H1 (cell line): Measurements from ENCODE around the gene PDZRN3.

Experiments
- ATF3 ChIP-seq: IDR thresholded peaks from 2 replicates; pipeline ENCODE4 v1.6.1; 2011; ENCODE audit warnings: low read depth, mild to moderate bottlenecking, low read length; ENCODE audit not compliant: insufficient read depth
- EZH2 ChIP-seq: fragments of 200-600 bp; sonication (generic); IDR thresholded peaks from 2 replicates; pipeline ENCODE4 v1.7.1; 2012; ENCODE audit warnings: low read depth, mild to moderate bottlenecking, moderate library complexity, low read length, inconsistent platforms; ENCODE audit not compliant: severe bottlenecking
- JUND ChIP-seq: IDR thresholded peaks from 2 replicates; pipeline ENCODE4 v1.6.1; 2011; ENCODE audit warnings: mild to moderate bottlenecking, improper control_type of control experiment, low read length
- KDM1A ChIP-seq: fragments of 200-600, 300-600 bp; sonication (generic); IDR thresholded peaks from 2 replicates; pipeline ENCODE4 v1.7.1; 2016; ENCODE audit warnings: mild to moderate bottlenecking, low read length, borderline replicate concordance
- KDM5A ChIP-seq: fragments of 200-600 bp; IDR thresholded peaks from 2 replicates; pipeline ENCODE4 v1.7.1; 2012; ENCODE audit warnings: mild to moderate bottlenecking, low read length, inconsistent platforms, mixed read lengths
- MAFK ChIP-seq: IDR thresholded peaks from 2 replicates; pipeline ENCODE4 v1.6.1; 2012; ENCODE audit warnings: low read depth, mild to moderate bottlenecking, improper control_type of control experiment, low read length
- POLR2A ChIP-seq, 2 experiments: IDR thresholded peaks; 1 replicate in 1 of 2; 2 replicates in 1 of 2; pipeline ENCODE4 v1.6.1; 2011; ENCODE audit warnings: low read depth in 2 of 2, low read length in 2 of 2, mild to moderate bottlenecking in 2 of 2; ENCODE audit errors: control extremely low read depth in 1 of 2
- POLR2AphosphoS5 ChIP-seq: IDR thresholded peaks from 2 replicates; pipeline ENCODE4 v1.6.1; 2011; ENCODE audit warnings: low read depth, low read length
- RFX5 ChIP-seq: IDR thresholded peaks from 2 replicates; pipeline ENCODE4 v1.6.1; 2011; ENCODE audit warnings: low read depth, low read length, improper control_type of control experiment, borderline replicate concordance
- SIN3A ChIP-seq, 2 experiments: IDR thresholded peaks in 1 of 2; conservative IDR thresholded peaks in 1 of 2; 2 replicates each; pipeline ENCODE4 v1.6.1; 2011 to 2012; ENCODE audit warnings: low read length in 2 of 2, improper control_type of control experiment in 1 of 2, low read depth in 1 of 2, mild to moderate bottlenecking in 1 of 2
- SP4 ChIP-seq: IDR thresholded peaks from 2 replicates; pipeline ENCODE4 v1.6.1; 2012; ENCODE audit warnings: low read length, inconsistent platforms
- TF ChIP-seq, protein P1 (sequence below), 3 experiments: IDR thresholded peaks; 1 replicate in 2 of 3; 2 replicates in 1 of 3; pipeline versions ENCODE4 v1.5.1 to v1.6.1; 2011; ENCODE audit warnings: low read length in 3 of 3, mild to moderate bottlenecking in 3 of 3, inconsistent platforms in 2 of 3, low read depth in 1 of 3, moderate library complexity in 1 of 3; ENCODE audit not compliant: insufficient read depth in 1 of 3; ENCODE audit errors: control extremely low read depth in 1 of 3
- TF ChIP-seq, protein P2 (sequence below): IDR thresholded peaks from 2 replicates; pipeline ENCODE4 v1.6.1; 2011; ENCODE audit warnings: low read length, improper control_type of control experiment

GRCh38 chr3:73469331-73469730 is 155.4 kb downstream of the PDZRN3 start:
- TF ChIP-seq RFX5 (no peak), POLR2AphosphoS5 (no peak), SP4 (no peak), EZH2 (no peak), KDM1A (no peak), KDM5A (no peak), ATF3 (no peak), JUND (no peak), POLR2A (IDR thresholded peaks at IDR 0.05; ENCODE audit: control extremely low read depth in 1 of 2, low read depth in 2 of 2, low read length in 2 of 2) (no peak), MAFK (no peak), SIN3A (conservative IDR thresholded peaks at IDR 0.05 in 1 of 2, IDR thresholded peaks at IDR 0.05 in 1 of 2; ENCODE audit: low read depth in 1 of 2, low read length in 2 of 2) (no peak)
- TF ChIP-seq, protein P1, sequence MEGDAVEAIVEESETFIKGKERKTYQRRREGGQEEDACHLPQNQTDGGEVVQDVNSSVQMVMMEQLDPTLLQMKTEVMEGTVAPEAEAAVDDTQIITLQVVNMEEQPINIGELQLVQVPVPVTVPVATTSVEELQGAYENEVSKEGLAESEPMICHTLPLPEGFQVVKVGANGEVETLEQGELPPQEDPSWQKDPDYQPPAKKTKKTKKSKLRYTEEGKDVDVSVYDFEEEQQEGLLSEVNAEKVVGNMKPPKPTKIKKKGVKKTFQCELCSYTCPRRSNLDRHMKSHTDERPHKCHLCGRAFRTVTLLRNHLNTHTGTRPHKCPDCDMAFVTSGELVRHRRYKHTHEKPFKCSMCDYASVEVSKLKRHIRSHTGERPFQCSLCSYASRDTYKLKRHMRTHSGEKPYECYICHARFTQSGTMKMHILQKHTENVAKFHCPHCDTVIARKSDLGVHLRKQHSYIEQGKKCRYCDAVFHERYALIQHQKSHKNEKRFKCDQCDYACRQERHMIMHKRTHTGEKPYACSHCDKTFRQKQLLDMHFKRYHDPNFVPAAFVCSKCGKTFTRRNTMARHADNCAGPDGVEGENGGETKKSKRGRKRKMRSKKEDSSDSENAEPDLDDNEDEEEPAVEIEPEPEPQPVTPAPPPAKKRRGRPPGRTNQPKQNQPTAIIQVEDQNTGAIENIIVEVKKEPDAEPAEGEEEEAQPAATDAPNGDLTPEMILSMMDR (IDR thresholded peaks at IDR 0.05; ENCODE audit: control extremely low read depth in 1 of 3, insufficient read depth in 1 of 3, low read depth in 1 of 3, low read length in 3 of 3) = no peak
- TF ChIP-seq, protein P2, sequence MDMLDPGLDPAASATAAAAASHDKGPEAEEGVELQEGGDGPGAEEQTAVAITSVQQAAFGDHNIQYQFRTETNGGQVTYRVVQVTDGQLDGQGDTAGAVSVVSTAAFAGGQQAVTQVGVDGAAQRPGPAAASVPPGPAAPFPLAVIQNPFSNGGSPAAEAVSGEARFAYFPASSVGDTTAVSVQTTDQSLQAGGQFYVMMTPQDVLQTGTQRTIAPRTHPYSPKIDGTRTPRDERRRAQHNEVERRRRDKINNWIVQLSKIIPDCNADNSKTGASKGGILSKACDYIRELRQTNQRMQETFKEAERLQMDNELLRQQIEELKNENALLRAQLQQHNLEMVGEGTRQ = no peak
